OCI-M2 (cell line): Measurements from ENCODE around the gene TCF3.
"Not testable (repeated sequence)": the region's sequence is repeated elsewhere in the genome, so short reads cannot be mapped to it uniquely, and the experiment has no call there.

Source experiments
- DNase-seq: peaks from one replicate; lab custom pipeline; 2025; ENCODE audit not compliant: unreplicated experiment; lab: John Stamatoyannopoulos, UW

TCF3 gene

GRCh38 chr19:1651568-1652291 is 685 bp downstream of the TCF3 start:
- DNase-seq, result no peak

GRCh38 chr19:1650650-1651567 is 1.5 kb downstream of the TCF3 start:
- no peak for DNase-seq

GRCh38 chr19:1649706-1650649 is 2.4 kb downstream of the TCF3 start:
- no peak for DNase-seq

- DNase-seq, result no peak
Measured at GRCh38 chr19:1648920-1649541, 3.4 kb downstream of the TCF3 start.

- no peak for DNase-seq
Measured at GRCh38 chr19:1648459-1648849, 4.0 kb downstream of the TCF3 start.

GRCh38 chr19:1647501-1648458 is 4.6 kb downstream of the TCF3 start:
- DNase-seq, result no peak

- no peak for DNase-seq
Measured at GRCh38 chr19:1646659-1647453, 5.6 kb downstream of the TCF3 start.

GRCh38 chr19:1646149-1646548 is 6.3 kb downstream of the TCF3 start:
- DNase-seq, result no peak

GRCh38 chr19:1645299-1645698 is 7.1 kb downstream of the TCF3 start:
- no peak for DNase-seq

- DNase-seq, result no peak
Measured at GRCh38 chr19:1644070-1644469, 8.3 kb downstream of the TCF3 start.

GRCh38 chr19:1640893-1641448 is 11.4 kb downstream of the TCF3 start:
- DNase-seq, result not testable (repeated sequence)

GRCh38 chr19:1636325-1637236 is 15.8 kb downstream of the TCF3 start:
- DNase-seq, result no peak

GRCh38 chr19:1634938-1635243 is 17.5 kb downstream of the TCF3 start:
- no peak for DNase-seq

- DNase-seq, result no peak
Measured at GRCh38 chr19:1634242-1634937, 18.0 kb downstream of the TCF3 start.

GRCh38 chr19:1633269-1633826 is 19.1 kb downstream of the TCF3 start:
- no peak for DNase-seq

- no peak for DNase-seq
Measured at GRCh38 chr19:1632462-1633268, 19.8 kb downstream of the TCF3 start.
